Panc1 (cell line): ENCODE results near the gene CPPED1. TPM values are rescaled to one million over a fixed set of nuclear protein-coding genes. Genes with fewer than 3 reads are reported as not detected.

Experiments
- ATAC-seq: fragments of 200-7000 bp; cut with Tn5 transposase; 2 replicates; pipeline ENCODE4 v1.9.1; 2020; ENCODE audit warnings: mild to moderate bottlenecking, moderate library complexity
- BruUV-seq: library from RNA; stranded (reverse); fragments of 400-500 nt; replicated peaks from 2 replicates; lab custom pipeline; 2021; lab: Mats Ljungman, UMichigan
- CTCF ChIA-PET: fragments of 300-600 bp; sonication (Branson Sonifier 250); formaldehyde crosslinking; loops from one replicate; lab custom pipeline; 2022; ENCODE audit warnings: antibody characterized with exemption; lab: Charles Lee
- POLR2A ChIA-PET: fragments of 300-600 bp; sonication (Branson Sonifier 250); formaldehyde crosslinking; loops from one replicate; lab custom pipeline; 2022; ENCODE audit warnings: antibody characterized with exemption; lab: Charles Lee
- DNase-seq: peaks from one replicate; pipeline ENCODE4 v3.0.0-alpha.2; 2010; ENCODE audit warnings: low read depth, low spot score
- H3K27ac ChIP-seq: 2 replicates; pipeline ENCODE4 v1.5.1; 2011; ENCODE audit warnings: mild to moderate bottlenecking, low read length, inconsistent platforms
- H3K27me3 ChIP-seq: fragments of 200-500 bp; sonication (Bioruptor generic); 2 replicates; pipeline ENCODE4 v1.6.0; 2014; ENCODE audit warnings: low read length, inconsistent platforms; ENCODE audit not compliant: control insufficient read depth, insufficient read depth
- H3K36me3 ChIP-seq: fragments of 200-500 bp; sonication (Bioruptor generic); 2 replicates; pipeline ENCODE4 v1.5.1; 2014; ENCODE audit warnings: inconsistent platforms, mild to moderate bottlenecking, low read length, moderate library complexity; ENCODE audit not compliant: control insufficient read depth, insufficient read depth
- H3K4me1 ChIP-seq: 2 replicates; pipeline ENCODE4 v1.5.1; 2011; ENCODE audit warnings: inconsistent platforms, mild to moderate bottlenecking, low read length, moderate library complexity; ENCODE audit not compliant: control insufficient read depth, insufficient read depth
- H3K4me3 ChIP-seq, 2 experiments: 2 replicates each; pipeline ENCODE4 v1.5.1; 2011 to 2012; ENCODE audit warnings: low read depth in 2 of 2, low read length in 2 of 2, mild to moderate bottlenecking in 2 of 2, inconsistent platforms in 1 of 2, moderate library complexity in 1 of 2
- H3K9me3 ChIP-seq: fragments of 200-500 bp; sonication (Bioruptor generic); 2 replicates; pipeline ENCODE4 v1.5.1; 2014; ENCODE audit warnings: low read depth, mild to moderate bottlenecking, inconsistent platforms, low read length, moderate library complexity; ENCODE audit not compliant: control insufficient read depth, insufficient read depth
- POLR2AphosphoS5 ChIP-seq: IDR thresholded peaks from 2 replicates; pipeline ENCODE4 v1.6.1; 2012; ENCODE audit warnings: mild to moderate bottlenecking, low read depth, low read length, moderate library complexity
- SIN3A ChIP-seq: IDR thresholded peaks from 2 replicates; pipeline ENCODE4 v1.6.1; 2012; ENCODE audit warnings: low read depth, mild to moderate bottlenecking, low read length, moderate library complexity, borderline replicate concordance; ENCODE audit not compliant: insufficient read depth
- TCF7L2 ChIP-seq: IDR thresholded peaks from 2 replicates; pipeline ENCODE4 v1.6.1; 2011; ENCODE audit warnings: mild to moderate bottlenecking, low read depth, low read length, inconsistent platforms
- in situ Hi-C: cut with HindIII; loops from 2 replicates; pipeline ENCODE4 v1.10.0; 2016; ENCODE audit warnings: low sequenced_read_pairs, low pct_unique_long_range_greater_than_20kb
- intact Hi-C: fragments of 100-400 bp; cut with micrococcal nuclease; formaldehyde crosslinking; loops from one replicate; pipeline ENCODE4 v1.10.0; 2022; ENCODE audit not compliant: unreplicated experiment
- total RNA-seq: library from RNA; stranded (reverse); gene quantifications from one replicate; pipeline ENCODE4 v1.2.1, GENCODE V29; 2021; ENCODE audit not compliant: unreplicated experiment
- TF ChIP-seq, protein P1 (sequence below), 2 experiments: IDR thresholded peaks; 2 replicates each; pipeline ENCODE4 v1.6.1; 2011 to 2012; ENCODE audit warnings: low read depth in 2 of 2, control low read depth in 1 of 2, low read length in 1 of 2, mild to moderate bottlenecking in 1 of 2, moderate library complexity in 1 of 2; ENCODE audit not compliant: insufficient read depth in 1 of 2
- TF ChIP-seq, protein P2 (sequence below): fragments of 450-650 bp; IDR thresholded peaks from 2 replicates; pipeline ENCODE4 v1.5.1; 2017; ENCODE audit warnings: mild to moderate bottlenecking

Gene CPPED1
- total RNA-seq, 1 experiment from 2014 or later: 12.5 TPM

DNA sequence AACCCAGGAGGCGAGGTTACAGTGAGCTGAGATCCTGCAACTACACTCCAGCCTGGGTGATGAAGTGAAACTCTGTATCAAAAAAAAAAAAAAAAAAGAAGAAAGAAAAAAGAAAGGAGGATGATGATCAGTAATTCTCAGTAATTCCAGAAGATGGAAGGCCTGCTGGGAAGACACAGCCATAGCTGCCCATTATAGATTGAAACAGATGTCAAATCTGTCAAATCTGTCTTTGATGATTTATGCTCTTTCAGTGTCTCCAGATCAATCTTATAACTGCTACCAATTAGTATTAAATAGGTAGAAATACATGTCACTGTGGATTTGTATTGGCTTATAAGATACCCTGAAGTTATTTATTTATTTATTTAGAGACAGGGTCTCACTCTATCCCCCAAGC, 42.9 kb upstream of the CPPED1 start:
- TF ChIP-seq, protein P1, sequence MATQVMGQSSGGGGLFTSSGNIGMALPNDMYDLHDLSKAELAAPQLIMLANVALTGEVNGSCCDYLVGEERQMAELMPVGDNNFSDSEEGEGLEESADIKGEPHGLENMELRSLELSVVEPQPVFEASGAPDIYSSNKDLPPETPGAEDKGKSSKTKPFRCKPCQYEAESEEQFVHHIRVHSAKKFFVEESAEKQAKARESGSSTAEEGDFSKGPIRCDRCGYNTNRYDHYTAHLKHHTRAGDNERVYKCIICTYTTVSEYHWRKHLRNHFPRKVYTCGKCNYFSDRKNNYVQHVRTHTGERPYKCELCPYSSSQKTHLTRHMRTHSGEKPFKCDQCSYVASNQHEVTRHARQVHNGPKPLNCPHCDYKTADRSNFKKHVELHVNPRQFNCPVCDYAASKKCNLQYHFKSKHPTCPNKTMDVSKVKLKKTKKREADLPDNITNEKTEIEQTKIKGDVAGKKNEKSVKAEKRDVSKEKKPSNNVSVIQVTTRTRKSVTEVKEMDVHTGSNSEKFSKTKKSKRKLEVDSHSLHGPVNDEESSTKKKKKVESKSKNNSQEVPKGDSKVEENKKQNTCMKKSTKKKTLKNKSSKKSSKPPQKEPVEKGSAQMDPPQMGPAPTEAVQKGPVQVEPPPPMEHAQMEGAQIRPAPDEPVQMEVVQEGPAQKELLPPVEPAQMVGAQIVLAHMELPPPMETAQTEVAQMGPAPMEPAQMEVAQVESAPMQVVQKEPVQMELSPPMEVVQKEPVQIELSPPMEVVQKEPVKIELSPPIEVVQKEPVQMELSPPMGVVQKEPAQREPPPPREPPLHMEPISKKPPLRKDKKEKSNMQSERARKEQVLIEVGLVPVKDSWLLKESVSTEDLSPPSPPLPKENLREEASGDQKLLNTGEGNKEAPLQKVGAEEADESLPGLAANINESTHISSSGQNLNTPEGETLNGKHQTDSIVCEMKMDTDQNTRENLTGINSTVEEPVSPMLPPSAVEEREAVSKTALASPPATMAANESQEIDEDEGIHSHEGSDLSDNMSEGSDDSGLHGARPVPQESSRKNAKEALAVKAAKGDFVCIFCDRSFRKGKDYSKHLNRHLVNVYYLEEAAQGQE (IDR thresholded peaks at IDR 0.05; ENCODE audit: insufficient read depth in 1 of 2, low read depth in 2 of 2, low read length in 1 of 2): no peak
- TF ChIP-seq, protein P2, sequence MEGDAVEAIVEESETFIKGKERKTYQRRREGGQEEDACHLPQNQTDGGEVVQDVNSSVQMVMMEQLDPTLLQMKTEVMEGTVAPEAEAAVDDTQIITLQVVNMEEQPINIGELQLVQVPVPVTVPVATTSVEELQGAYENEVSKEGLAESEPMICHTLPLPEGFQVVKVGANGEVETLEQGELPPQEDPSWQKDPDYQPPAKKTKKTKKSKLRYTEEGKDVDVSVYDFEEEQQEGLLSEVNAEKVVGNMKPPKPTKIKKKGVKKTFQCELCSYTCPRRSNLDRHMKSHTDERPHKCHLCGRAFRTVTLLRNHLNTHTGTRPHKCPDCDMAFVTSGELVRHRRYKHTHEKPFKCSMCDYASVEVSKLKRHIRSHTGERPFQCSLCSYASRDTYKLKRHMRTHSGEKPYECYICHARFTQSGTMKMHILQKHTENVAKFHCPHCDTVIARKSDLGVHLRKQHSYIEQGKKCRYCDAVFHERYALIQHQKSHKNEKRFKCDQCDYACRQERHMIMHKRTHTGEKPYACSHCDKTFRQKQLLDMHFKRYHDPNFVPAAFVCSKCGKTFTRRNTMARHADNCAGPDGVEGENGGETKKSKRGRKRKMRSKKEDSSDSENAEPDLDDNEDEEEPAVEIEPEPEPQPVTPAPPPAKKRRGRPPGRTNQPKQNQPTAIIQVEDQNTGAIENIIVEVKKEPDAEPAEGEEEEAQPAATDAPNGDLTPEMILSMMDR: no peak
- Histone ChIP-seq H3K4me3 (no peak overlapping the region), H3K27ac (no peak overlapping the region), H3K9me3 (no peaks in the 10 kb centered on the region), H3K27me3 (no peaks in the 10 kb centered on the region), H3K36me3 (no peaks in the 10 kb centered on the region), H3K4me1 (no peaks in the 10 kb centered on the region)
- in situ Hi-C loops (no loop called here), intact Hi-C loops (no loop called here)
- BruUV-seq: no TSS peak
- POLR2A ChIA-PET: no interaction called here
- no peak for ATAC-seq
- CTCF ChIA-PET: no interaction called here
- DNase-seq: no peak

DNA sequence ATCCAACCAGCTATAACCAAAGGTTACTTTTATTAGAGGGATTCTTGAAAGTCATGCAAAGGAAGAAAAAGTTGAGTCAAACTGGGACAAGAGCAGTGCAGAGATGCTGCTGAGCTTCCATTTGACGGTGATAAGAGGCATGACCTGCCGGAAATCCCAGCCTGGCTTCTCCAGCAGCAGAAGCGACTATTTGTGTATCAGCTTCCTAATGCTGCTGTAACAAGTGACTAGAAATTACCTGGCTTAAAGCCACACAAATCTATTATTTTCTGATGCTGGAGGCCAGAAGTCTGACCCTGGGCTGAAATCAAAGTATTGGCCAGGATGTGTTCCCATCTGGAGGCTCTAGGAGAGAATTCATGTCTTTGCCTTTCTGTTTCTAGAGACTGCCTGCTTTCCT, 41.6 kb upstream of the CPPED1 start:
- POLR2A ChIA-PET: no interaction called here
- Histone ChIP-seq H3K9me3 (no peaks in the 10 kb centered on the region), H3K36me3 (no peaks in the 10 kb centered on the region), H3K4me1 (no peaks in the 10 kb centered on the region), H3K4me3 (no peak overlapping the region), H3K27ac (no peak overlapping the region), H3K27me3 (no peaks in the 10 kb centered on the region)
- intact Hi-C loops (no loop called here), in situ Hi-C loops (no loop called here)
- TF ChIP-seq, protein P1 (IDR thresholded peaks at IDR 0.05; ENCODE audit: insufficient read depth in 1 of 2, low read depth in 2 of 2, low read length in 1 of 2): no peak
- no peak for TF ChIP-seq POLR2AphosphoS5
- CTCF ChIA-PET: no interaction called here
- DNase-seq (no peak), ATAC-seq (no peak)
- no TSS peak for BruUV-seq

DNA sequence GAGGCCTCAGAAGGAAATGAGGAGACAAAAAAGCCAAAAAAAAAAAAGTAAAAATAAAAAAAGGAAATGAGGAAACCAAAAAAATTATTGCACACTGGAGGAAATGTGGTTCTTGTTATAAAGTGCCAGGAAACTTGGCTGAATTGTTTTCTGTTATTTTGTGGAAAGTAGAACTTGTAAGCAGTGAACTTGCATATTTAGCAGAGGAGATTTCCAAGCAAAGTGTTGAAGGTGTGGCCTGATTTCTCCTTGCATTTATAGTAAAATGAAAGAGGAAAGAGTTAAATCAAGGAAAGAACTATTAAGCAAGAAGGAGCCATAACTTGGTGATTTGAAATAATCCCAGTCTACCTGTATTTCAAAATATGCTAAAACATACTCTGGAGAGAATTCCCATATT, 34.1 kb upstream of the CPPED1 start:
- no peaks in the 10 kb centered on the region for H3K36me3 ChIP-seq
- no peaks in the 10 kb centered on the region for H3K4me1 ChIP-seq
- H3K27me3 ChIP-seq: no peaks in the 10 kb centered on the region
- TF ChIP-seq POLR2AphosphoS5: no peak
- TF ChIP-seq, protein P2: no peak
- TF ChIP-seq SIN3A: no peak
- TF ChIP-seq, protein P1 (IDR thresholded peaks at IDR 0.05; ENCODE audit: insufficient read depth in 1 of 2, low read depth in 2 of 2, low read length in 1 of 2): no peak
- TF ChIP-seq TCF7L2: no peak
- no peak overlapping the region for H3K4me3 ChIP-seq
- CTCF ChIA-PET: no interaction called here
- intact Hi-C loops (no loop called here), in situ Hi-C loops (no loop called here)
- POLR2A ChIA-PET: no interaction called here
- DNase-seq: no peak
- no peak for ATAC-seq
- no peak overlapping the region for H3K27ac ChIP-seq
- BruUV-seq: no TSS peak
- no peaks in the 10 kb centered on the region for H3K9me3 ChIP-seq
